ENCODE measurements around the gene TNRC6A.
"Not testable (repeated sequence)": the region's sequence is repeated elsewhere in the genome, so short reads cannot be mapped to it uniquely, and the experiment has no call there.

Gene TNRC6A

DNA sequence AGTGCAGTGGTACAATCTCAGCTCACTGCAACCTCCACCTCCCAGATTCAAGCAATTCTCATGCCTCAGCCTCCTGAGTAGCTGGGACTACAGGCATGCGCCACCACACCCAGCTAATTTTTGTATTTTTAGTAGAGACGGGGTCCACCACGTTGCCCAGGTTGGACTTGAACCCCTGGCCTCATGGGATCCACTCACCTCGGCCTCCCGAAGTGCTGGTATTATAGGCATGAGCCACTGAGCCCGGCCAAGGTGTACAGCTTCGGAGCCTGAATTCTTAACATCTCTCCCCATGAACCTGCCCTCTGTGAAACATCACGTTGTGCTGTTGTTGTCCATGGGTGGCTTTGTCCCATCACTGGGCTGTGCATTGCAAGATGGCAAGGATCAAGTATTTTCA, 127.4 kb downstream of the TNRC6A start:
- not testable (repeated sequence) for H3K4me3 ChIP-seq (ENCODE audit: low read depth, low read length)
- no CpG with 5 or more reads among the region's 8 CpGs for WGBS (ENCODE audit: extremely low coverage, insufficient coverage, insufficient read length)

GRCh38 chr16:24858219-24859041, 129.0 kb downstream of the TNRC6A start:
- no peaks in the 10 kb centered on the region for H3K79me1 ChIP-seq (ENCODE audit: low read length)
- no peaks in the 10 kb centered on the region for H3K4me1 ChIP-seq (ENCODE audit: control insufficient read depth in 1 of 2, insufficient read depth in 2 of 2, low read length in 2 of 2)
- DNase-seq, result peak; percentile 50 to 80
- H4K91ac ChIP-seq (ENCODE audit: low read depth, low read length), result no peak overlapping the region
- no peak overlapping the region for H3K18ac ChIP-seq (ENCODE audit: low read length)
- H3K14ac ChIP-seq (ENCODE audit: low read length), result no peak overlapping the region
- H2BK5ac ChIP-seq (ENCODE audit: low read depth, low read length, poor library complexity), result no peak overlapping the region
- WGBS (ENCODE audit: extremely low coverage, insufficient coverage, insufficient read length), result no CpG with 5 or more reads among the region's 9 CpGs
- H3K4me2 ChIP-seq (ENCODE audit: low read length), result no peak overlapping the region
- H3K4ac ChIP-seq (ENCODE audit: low read depth, low read length), result no peak overlapping the region
- H4K8ac ChIP-seq (ENCODE audit: low read depth, low read length), result no peak overlapping the region
- H2AFZ ChIP-seq (ENCODE audit: insufficient read depth, low read length, poor library complexity), result no peak overlapping the region
- H2BK120ac ChIP-seq (ENCODE audit: insufficient read depth, low read length, poor library complexity), result no peak overlapping the region
- H3K27ac ChIP-seq (ENCODE audit: low read depth, low read length), result no peak overlapping the region
- H3K9me3 ChIP-seq (ENCODE audit: insufficient read depth, low read depth, low read length), result no peaks in the 10 kb centered on the region
- H3K4me3 ChIP-seq (ENCODE audit: low read depth, low read length), result no peak overlapping the region
- no peaks in the 10 kb centered on the region for H3K27me3 ChIP-seq (ENCODE audit: insufficient read depth, low read length)
- no peaks in the 10 kb centered on the region for H3K79me2 ChIP-seq (ENCODE audit: control insufficient read depth, insufficient read depth, low read length, poor library complexity)
- H3K36me3 ChIP-seq (ENCODE audit: control insufficient read depth in 1 of 2, insufficient read depth in 2 of 2, low read length in 2 of 2), result no peaks in the 10 kb centered on the region
- no peak overlapping the region for H2BK12ac ChIP-seq (ENCODE audit: low read length)
- H2AK5ac ChIP-seq (ENCODE audit: low read length), result no peak overlapping the region
- no peak overlapping the region for H3K9ac ChIP-seq (ENCODE audit: low read length)
- H4K12ac ChIP-seq (ENCODE audit: low read depth, low read length), result no peak overlapping the region
- no peak overlapping the region for H3K23ac ChIP-seq (ENCODE audit: low read length)

More for the DNA sequence above, 127.4 kb downstream of the TNRC6A start:
- H2AK5ac ChIP-seq (ENCODE audit: low read length); H3K9ac ChIP-seq (ENCODE audit: low read length); H3K23ac ChIP-seq (ENCODE audit: low read length); H3K79me1 ChIP-seq (ENCODE audit: low read length); H3K27me3 ChIP-seq (ENCODE audit: insufficient read depth, low read length); H2AFZ ChIP-seq (ENCODE audit: insufficient read depth, low read length, poor library complexity); H3K4ac ChIP-seq (ENCODE audit: low read depth, low read length); H3K4me1 ChIP-seq (ENCODE audit: control insufficient read depth in 1 of 2, insufficient read depth in 2 of 2, low read length in 2 of 2); DNase-seq; H3K18ac ChIP-seq (ENCODE audit: low read length); H4K8ac ChIP-seq (ENCODE audit: low read depth, low read length); H3K36me3 ChIP-seq (ENCODE audit: control insufficient read depth in 1 of 2, insufficient read depth in 2 of 2, low read length in 2 of 2); H2BK5ac ChIP-seq (ENCODE audit: low read depth, low read length, poor library complexity); H3K9me3 ChIP-seq (ENCODE audit: insufficient read depth, low read depth, low read length); H2BK12ac ChIP-seq (ENCODE audit: low read length); H2BK120ac ChIP-seq (ENCODE audit: insufficient read depth, low read length, poor library complexity); H3K14ac ChIP-seq (ENCODE audit: low read length); H3K79me2 ChIP-seq (ENCODE audit: control insufficient read depth, insufficient read depth, low read length, poor library complexity); H3K4me2 ChIP-seq (ENCODE audit: low read length); H4K12ac ChIP-seq (ENCODE audit: low read depth, low read length); H4K91ac ChIP-seq (ENCODE audit: low read depth, low read length); H3K27ac ChIP-seq (ENCODE audit: low read depth, low read length): not testable (repeated sequence)

- H2AK5ac ChIP-seq (ENCODE audit: low read length), result no peak overlapping the region
- no peaks in the 10 kb centered on the region for H3K4me1 ChIP-seq (ENCODE audit: control insufficient read depth in 1 of 2, insufficient read depth in 2 of 2, low read length in 2 of 2)
- H3K4me2 ChIP-seq (ENCODE audit: low read length), result no peak overlapping the region
- no peaks in the 10 kb centered on the region for H3K36me3 ChIP-seq (ENCODE audit: control insufficient read depth in 1 of 2, insufficient read depth in 2 of 2, low read length in 2 of 2)
- H3K18ac ChIP-seq (ENCODE audit: low read length), result no peak overlapping the region
- H2BK5ac ChIP-seq (ENCODE audit: low read depth, low read length, poor library complexity), result no peak overlapping the region
- no peak overlapping the region for H3K27ac ChIP-seq (ENCODE audit: low read depth, low read length)
- H3K27me3 ChIP-seq (ENCODE audit: insufficient read depth, low read length), result no peaks in the 10 kb centered on the region
- H2BK12ac ChIP-seq (ENCODE audit: low read length), result no peak overlapping the region
- H2BK120ac ChIP-seq (ENCODE audit: insufficient read depth, low read length, poor library complexity), result no peak overlapping the region
- H3K4me3 ChIP-seq (ENCODE audit: low read depth, low read length), result no peak overlapping the region
- no CpG with 5 or more reads among the region's 1 CpG for WGBS (ENCODE audit: extremely low coverage, insufficient coverage, insufficient read length)
- no peak overlapping the region for H2AFZ ChIP-seq (ENCODE audit: insufficient read depth, low read length, poor library complexity)
- no peaks in the 10 kb centered on the region for H3K79me2 ChIP-seq (ENCODE audit: control insufficient read depth, insufficient read depth, low read length, poor library complexity)
- no peak overlapping the region for H4K12ac ChIP-seq (ENCODE audit: low read depth, low read length)
- H3K9me3 ChIP-seq (ENCODE audit: insufficient read depth, low read depth, low read length), result peaks cover 1% of the 10 kb centered on the region
- no peak overlapping the region for H4K8ac ChIP-seq (ENCODE audit: low read depth, low read length)
- no peaks in the 10 kb centered on the region for H3K79me1 ChIP-seq (ENCODE audit: low read length)
- H3K14ac ChIP-seq (ENCODE audit: low read length), result no peak overlapping the region
- H3K9ac ChIP-seq (ENCODE audit: low read length), result no peak overlapping the region
- H3K23ac ChIP-seq (ENCODE audit: low read length), result no peak overlapping the region
- H4K91ac ChIP-seq (ENCODE audit: low read depth, low read length), result no peak overlapping the region
- H3K4ac ChIP-seq (ENCODE audit: low read depth, low read length), result no peak overlapping the region
- no peak for DNase-seq
Observed at GRCh38 chr16:24861461-24861860, 132.0 kb downstream of the TNRC6A start.

GRCh38 chr16:24863582-24864437, 134.4 kb downstream of the TNRC6A start:
- no CpG with 5 or more reads among the region's 3 CpGs for WGBS (ENCODE audit: extremely low coverage, insufficient coverage, insufficient read length)
- no peak overlapping the region for H3K14ac ChIP-seq (ENCODE audit: low read length)
- H3K79me1 ChIP-seq (ENCODE audit: low read length), result no peaks in the 10 kb centered on the region
- H3K9ac ChIP-seq (ENCODE audit: low read length), result no peak overlapping the region
- H3K4me3 ChIP-seq (ENCODE audit: low read depth, low read length), result no peak overlapping the region
- H3K36me3 ChIP-seq (ENCODE audit: control insufficient read depth in 1 of 2, insufficient read depth in 2 of 2, low read length in 2 of 2), result no peaks in the 10 kb centered on the region
- peaks cover 1% of the 10 kb centered on the region for H3K9me3 ChIP-seq (ENCODE audit: insufficient read depth, low read depth, low read length)
- no peaks in the 10 kb centered on the region for H3K79me2 ChIP-seq (ENCODE audit: control insufficient read depth, insufficient read depth, low read length, poor library complexity)
- no peak overlapping the region for H4K12ac ChIP-seq (ENCODE audit: low read depth, low read length)
- no peak overlapping the region for H4K91ac ChIP-seq (ENCODE audit: low read depth, low read length)
- no peak overlapping the region for H4K8ac ChIP-seq (ENCODE audit: low read depth, low read length)
- no peak overlapping the region for H2AK5ac ChIP-seq (ENCODE audit: low read length)
- H3K27me3 ChIP-seq (ENCODE audit: insufficient read depth, low read length), result no peaks in the 10 kb centered on the region
- no peak overlapping the region for H3K18ac ChIP-seq (ENCODE audit: low read length)
- H3K27ac ChIP-seq (ENCODE audit: low read depth, low read length), result no peak overlapping the region
- H3K4me2 ChIP-seq (ENCODE audit: low read length), result no peak overlapping the region
- no peak overlapping the region for H3K4ac ChIP-seq (ENCODE audit: low read depth, low read length)
- DNase-seq, result no peak
- no peak overlapping the region for H2BK120ac ChIP-seq (ENCODE audit: insufficient read depth, low read length, poor library complexity)
- H3K4me1 ChIP-seq (ENCODE audit: control insufficient read depth in 1 of 2, insufficient read depth in 2 of 2, low read length in 2 of 2), result no peaks in the 10 kb centered on the region
- H3K23ac ChIP-seq (ENCODE audit: low read length), result no peak overlapping the region
- H2BK12ac ChIP-seq (ENCODE audit: low read length), result no peak overlapping the region
- no peak overlapping the region for H2AFZ ChIP-seq (ENCODE audit: insufficient read depth, low read length, poor library complexity)
- no peak overlapping the region for H2BK5ac ChIP-seq (ENCODE audit: low read depth, low read length, poor library complexity)

Measured in trophoblast cell (in vitro differentiated cells and primary cell).